Endothelial cell of umbilical vein (primary cell): ENCODE measurements around the gene KDM5C. TPM values are rescaled to one million over a fixed set of nuclear protein-coding genes. Genes with fewer than 3 reads are reported as not detected.

ENCODE experiments used
- BruUV-seq: library from RNA; stranded (reverse); fragments of 400-500 nt; replicated peaks from 2 replicates; lab custom pipeline; 2021; lab: Mats Ljungman, UMichigan
- CTCF ChIA-PET: fragments of 300-600, 350-600 bp; sonication (Branson Sonifier 250); formaldehyde crosslinking; loops from one replicate; lab custom pipeline; 2021; ENCODE audit warnings: antibody characterized with exemption, inconsistent platforms; lab: Charles Lee
- POLR2A ChIA-PET: fragments of 300-600, 350-600 bp; sonication (Branson Sonifier 250); formaldehyde crosslinking; loops from one replicate; lab custom pipeline; 2021; ENCODE audit warnings: antibody characterized with exemption, inconsistent platforms; lab: Charles Lee
- DNase-seq: peaks from one replicate; pipeline ENCODE4 v3.0.0-alpha.2; 2011; ENCODE audit warnings: low read depth, low spot score
- FAIRE-seq: peaks from 2 replicates; lab custom pipeline; 2011; peaks lifted over from hg19 to GRCh38; lab: Jason Lieb, UNC
- H2AFZ ChIP-seq: 2 replicates; pipeline ENCODE4 v1.6.0; 2012; ENCODE audit warnings: low read depth, low read length, control low read depth, inconsistent platforms
- H3K27ac ChIP-seq: 2 replicates; pipeline ENCODE4 v1.5.1; 2011; ENCODE audit warnings: low read depth, mild to moderate bottlenecking, control low read depth, low read length, moderate library complexity; ENCODE audit not compliant: insufficient read depth
- H3K27me3 ChIP-seq, 2 experiments: 2 replicates each; pipeline versions ENCODE4 v1.6.0 to v1.6.1; 2011; ENCODE audit warnings: low read length in 2 of 2, mixed read lengths in 1 of 2; ENCODE audit not compliant: control insufficient read depth in 2 of 2, insufficient read depth in 2 of 2
- H3K36me3 ChIP-seq, 2 experiments: 2 replicates in 1 of 2; 3 replicates in 1 of 2; pipeline ENCODE4 v1.5.1; 2011; ENCODE audit warnings: low read length in 2 of 2, mild to moderate bottlenecking in 1 of 2, moderate library complexity in 1 of 2; ENCODE audit not compliant: control insufficient read depth in 2 of 2, insufficient read depth in 2 of 2; ENCODE audit errors: extremely low read depth in 1 of 2
- H3K4me1 ChIP-seq: 3 replicates; pipeline ENCODE4 v1.5.1; 2011; ENCODE audit warnings: mild to moderate bottlenecking, low read length; ENCODE audit not compliant: control insufficient read depth, insufficient read depth; ENCODE audit errors: extremely low read depth
- H3K4me2 ChIP-seq: 2 replicates; pipeline ENCODE4 v1.6.1; 2011; ENCODE audit warnings: low read length, control low read depth, mixed read lengths; ENCODE audit not compliant: insufficient read depth
- H3K4me3 ChIP-seq, 3 experiments: fragments of 200-600 bp in 1 of 3; sonication (generic), shearing (Covaris generic) in 1 of 3; replicated peaks in 1 of 3; 2 replicates each; pipeline ENCODE4 v1.5.1; 2011 to 2016; ENCODE audit warnings: control low read depth in 3 of 3, low read length in 3 of 3, mild to moderate bottlenecking in 2 of 3, inconsistent platforms in 1 of 3, low read depth in 1 of 3, moderate library complexity in 1 of 3; ENCODE audit not compliant: insufficient read depth in 1 of 3
- H3K79me2 ChIP-seq: 2 replicates; pipeline ENCODE4 v1.6.0; 2012; ENCODE audit warnings: low read length, inconsistent platforms; ENCODE audit not compliant: control insufficient read depth, insufficient read depth
- H3K9ac ChIP-seq: replicated peaks from 2 replicates; pipeline ENCODE3; 2011; ENCODE audit warnings: low read length, control low read depth; ENCODE audit not compliant: insufficient read depth; ENCODE audit errors: extremely low read depth
- H3K9me1 ChIP-seq: replicated peaks from 3 replicates; pipeline ENCODE4 v1.6.0; 2011; ENCODE audit warnings: mild to moderate bottlenecking, low read length; ENCODE audit not compliant: control insufficient read depth, insufficient read depth; ENCODE audit errors: extremely low read depth
- H3K9me3 ChIP-seq: replicated peaks from 2 replicates; pipeline ENCODE4 v1.5.1; 2012; ENCODE audit warnings: low read length, inconsistent platforms; ENCODE audit not compliant: control insufficient read depth, insufficient read depth
- H4K20me1 ChIP-seq: replicated peaks from 2 replicates; pipeline ENCODE3; 2011; ENCODE audit warnings: mild to moderate bottlenecking, low read length; ENCODE audit not compliant: control insufficient read depth, insufficient read depth; ENCODE audit errors: extremely low read depth
- CTCF ChIP-seq, 2 donors: IDR thresholded peaks; 1 replicate in 1 of 2; 2 replicates in 1 of 2; pipeline ENCODE4 v1.5.1; 2011; ENCODE audit warnings: low read length in 2 of 2, mild to moderate bottlenecking in 2 of 2, moderate library complexity in 2 of 2, control low read depth in 1 of 2, inconsistent platforms in 1 of 2, low read depth in 1 of 2; ENCODE audit not compliant: insufficient read depth in 1 of 2; ENCODE audit errors: extremely low read depth in 1 of 2
- EZH2 ChIP-seq: IDR thresholded peaks from 2 replicates; pipeline ENCODE4 v1.6.1; 2012; ENCODE audit warnings: borderline replicate concordance, low read depth, mild to moderate bottlenecking, moderate library complexity, low read length, inconsistent platforms; ENCODE audit not compliant: severe bottlenecking
- FOS ChIP-seq: IDR thresholded peaks from 2 replicates; pipeline ENCODE4 v1.6.1; 2011; ENCODE audit warnings: mild to moderate bottlenecking, low read length, moderate library complexity, borderline replicate concordance; ENCODE audit not compliant: insufficient read depth
- GATA2 ChIP-seq: IDR thresholded peaks from 2 replicates; pipeline ENCODE4 v1.7.0; 2011; ENCODE audit warnings: low read depth, mild to moderate bottlenecking, moderate library complexity, mixed read lengths, low read length; ENCODE audit not compliant: insufficient read length, insufficient read depth
- JUN ChIP-seq: IDR thresholded peaks from 2 replicates; pipeline ENCODE4 v1.6.1; 2011; ENCODE audit warnings: borderline replicate concordance, low read depth; ENCODE audit not compliant: insufficient read length, insufficient read depth
- MYC ChIP-seq: IDR thresholded peaks from one replicate; pipeline ENCODE4 v1.6.1; 2011; ENCODE audit warnings: mild to moderate bottlenecking, low read depth, low read length
- POLR2A ChIP-seq: IDR thresholded peaks from 2 replicates; pipeline ENCODE4 v1.6.1; 2012; ENCODE audit warnings: low read depth, mild to moderate bottlenecking, control low read depth, low read length
- POLR2AphosphoS5 ChIP-seq: IDR thresholded peaks from 2 replicates; pipeline ENCODE4 v1.6.1; 2012; ENCODE audit warnings: low read depth, mild to moderate bottlenecking, control low read depth, low read length, moderate library complexity; ENCODE audit not compliant: insufficient read depth
- dilution Hi-C: fragments of 300-500 bp; cut with MboI; formaldehyde crosslinking; loops from one replicate; pipeline ENCODE4 v1.15.0; 2019; ENCODE audit warnings: low sequenced_read_pairs; ENCODE audit not compliant: extremely low pct_ligation_motif_present
- intact Hi-C: fragments of 100-400 bp; cut with micrococcal nuclease; formaldehyde crosslinking; loops from one replicate; pipeline ENCODE4 v1.10.0; 2022
- polyA plus RNA-seq, 4 experiments: library from polyadenylated mRNA; depleted of rRNA in 3 of 4; stranded (reverse) in 3 of 4; unstranded in 1 of 4; fragments of >200 nt; gene quantifications; 2 replicates each; pipeline versions ENCODE4 v1.2.1 to v1.2.3, GENCODE V29; 2011 to 2012; ENCODE audit warnings: missing spikeins in 1 of 4
- total RNA-seq: library from RNA; stranded (reverse); gene quantifications from 2 replicates; pipeline ENCODE4 v1.2.3, GENCODE V29; 2021
- TF ChIP-seq, protein P1 (sequence below): IDR thresholded peaks from 2 replicates; pipeline ENCODE4 v1.6.1; 2011; ENCODE audit not compliant: insufficient read depth, insufficient read length

Gene KDM5C
- total and polyA plus RNA-seq, 2 donors (not counting 3 experiments of a cell fraction or from before 2014, with no cell fraction given): 44.7 to 78.7 TPM

DNA sequence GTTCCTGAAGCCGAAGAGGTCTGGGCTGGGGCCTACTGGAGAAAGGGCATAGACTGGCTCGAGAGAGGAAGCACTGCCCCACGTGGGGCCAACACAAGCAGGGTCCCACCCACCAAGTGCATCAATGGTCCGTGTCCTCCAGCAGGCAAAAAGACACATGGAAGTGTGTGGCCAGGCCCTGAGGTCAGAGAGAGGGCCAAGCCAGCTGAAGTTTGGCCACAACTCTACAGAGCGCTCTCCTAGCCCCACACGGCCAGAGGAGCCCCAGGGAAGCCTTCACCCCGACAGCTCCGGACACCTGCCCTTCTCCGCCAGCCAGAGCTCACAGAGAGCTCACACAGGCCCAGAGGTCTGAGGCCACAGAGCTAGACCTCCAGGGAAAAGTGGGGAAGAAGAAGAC lies 8.5 kb upstream of the KDM5C start:
- ChIA-PET CTCF (no interaction called here), POLR2A (no interaction called here)
- intact Hi-C loops: no loop called here
- H3K4me1 ChIP-seq: no peaks in the 10 kb centered on the region
- H3K27ac ChIP-seq: no peak overlapping the region
- no peaks in the 10 kb centered on the region for H3K9me1 ChIP-seq
- FAIRE-seq (no peak), DNase-seq (no peak)
- H3K4me2 ChIP-seq: no peak overlapping the region
- no peak overlapping the region for H2AFZ ChIP-seq
- no peaks in the 10 kb centered on the region for H3K27me3 ChIP-seq
- no peaks in the 10 kb centered on the region for H3K79me2 ChIP-seq
- no peak overlapping the region for H3K9ac ChIP-seq
- no peaks in the 10 kb centered on the region for H3K36me3 ChIP-seq
- dilution Hi-C loops: no loop called here
- no peak for TF ChIP-seq POLR2A
- TF ChIP-seq FOS: no peak
- TF ChIP-seq EZH2: no peak
- H3K9me3 ChIP-seq: no peaks in the 10 kb centered on the region
- BruUV-seq: TSS peak; percentile 17
- no peak overlapping the region for H3K4me3 ChIP-seq
- no peaks in the 10 kb centered on the region for H4K20me1 ChIP-seq

DNA sequence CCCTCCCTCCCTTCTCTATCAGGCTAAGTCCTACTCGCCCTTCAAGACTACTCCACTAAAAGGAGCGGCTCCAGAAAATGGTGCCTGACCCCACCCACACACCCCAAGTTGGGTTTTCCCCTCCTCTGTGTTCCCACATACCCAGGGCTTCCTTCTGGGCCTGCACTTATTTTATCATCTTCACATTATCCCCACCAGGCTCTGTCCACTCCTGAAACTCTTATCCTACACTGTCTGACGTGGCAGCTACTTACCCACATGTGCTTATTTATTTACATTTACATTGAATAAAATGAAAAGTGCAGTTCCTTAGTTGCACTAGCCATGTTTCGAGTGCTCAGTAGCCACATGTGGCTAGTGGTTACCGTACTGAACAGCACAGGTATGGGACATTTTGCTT lies 5.1 kb upstream of the KDM5C start:
- FAIRE-seq (no peak), DNase-seq (no peak)
- no peak overlapping the region for H3K4me2 ChIP-seq
- no peaks in the 10 kb centered on the region for H3K9me3 ChIP-seq
- no peaks in the 10 kb centered on the region for H3K27me3 ChIP-seq
- no TSS peak for BruUV-seq
- no peaks in the 10 kb centered on the region for H3K4me1 ChIP-seq
- no peak overlapping the region for H2AFZ ChIP-seq
- CTCF ChIA-PET: no interaction called here
- dilution Hi-C loops: no loop called here
- H3K79me2 ChIP-seq: no peaks in the 10 kb centered on the region
- H4K20me1 ChIP-seq: no peaks in the 10 kb centered on the region
- intact Hi-C loops: no loop called here
- POLR2A ChIA-PET: no interaction called here
- no peak for TF ChIP-seq CTCF (IDR thresholded peaks at IDR 0.05; ENCODE audit: extremely low read depth in 1 of 2, insufficient read depth in 1 of 2, low read depth in 1 of 2, low read length in 2 of 2)
- no peak for TF ChIP-seq GATA2
- TF ChIP-seq EZH2: no peak
- no peak for TF ChIP-seq POLR2A
- TF ChIP-seq, protein P1, sequence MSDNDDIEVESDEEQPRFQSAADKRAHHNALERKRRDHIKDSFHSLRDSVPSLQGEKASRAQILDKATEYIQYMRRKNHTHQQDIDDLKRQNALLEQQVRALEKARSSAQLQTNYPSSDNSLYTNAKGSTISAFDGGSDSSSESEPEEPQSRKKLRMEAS: no peak
- TF ChIP-seq POLR2AphosphoS5: no peak
- TF ChIP-seq FOS: no peak
- TF ChIP-seq JUN: no peak
- TF ChIP-seq MYC: no peak
- H3K9ac ChIP-seq: no peak overlapping the region
- H3K4me3 ChIP-seq: no peak overlapping the region
- no peak overlapping the region for H3K27ac ChIP-seq
- H3K9me1 ChIP-seq: no peaks in the 10 kb centered on the region
- H3K36me3 ChIP-seq: no peaks in the 10 kb centered on the region
